Sigmoid colon (tissue), 7 donors: Measurements from ENCODE around the gene DKK3. TPM values are rescaled to one million over a fixed set of nuclear protein-coding genes. Genes with fewer than 3 reads are reported as not detected.

Experiments
- DNase-seq: peaks from one replicate; pipeline ENCODE4 v3.0.0-alpha.2; 2019
- H3K27ac ChIP-seq, 4 donors: fragments of 200-600 bp; sonication (generic); one replicate each; pipeline ENCODE4 v1.5.1; 2016 to 2019; ENCODE audit warnings: mild to moderate bottlenecking in 1 of 4
- H3K27me3 ChIP-seq, 3 donors: fragments of 200-600 bp; sonication (generic); one replicate each; pipeline ENCODE4 v1.5.1; 2019; ENCODE audit warnings: mild to moderate bottlenecking in 1 of 3
- H3K36me3 ChIP-seq, 4 donors: fragments of 200-600 bp; sonication (generic); one replicate each; pipeline ENCODE4 v1.5.1; 2016 to 2019
- H3K4me1 ChIP-seq, 4 donors: fragments of 200-600 bp; sonication (generic); one replicate each; pipeline ENCODE4 v1.5.1; 2017 to 2019
- H3K4me3 ChIP-seq, 4 donors: fragments of 200-600 bp; sonication (generic); one replicate each; pipeline ENCODE4 v1.5.1; 2017 to 2019; ENCODE audit warnings: mild to moderate bottlenecking in 2 of 4, moderate library complexity in 1 of 4
- H3K9me3 ChIP-seq, 4 donors: fragments of 200-600 bp in 3 of 4; sonication (generic) in 3 of 4; one replicate each; pipeline versions ENCODE4 v1.5.1 to v1.6.1; 2013 to 2019
- EP300 ChIP-seq, 4 donors: sonication (generic); formaldehyde crosslinking; IDR thresholded peaks; one replicate each; pipeline ENCODE4 v1.6.1; 2017; ENCODE audit warnings: antibody characterized with exemption in 4 of 4
- POLR2A ChIP-seq, 2 donors: fragments of 450-650 bp; IDR thresholded peaks; one replicate each; pipeline ENCODE4 v1.6.1; 2016; ENCODE audit warnings: antibody characterized with exemption in 2 of 2, mild to moderate bottlenecking in 2 of 2, moderate library complexity in 2 of 2
- POLR2AphosphoS5 ChIP-seq, 4 donors: sonication (generic); formaldehyde crosslinking; IDR thresholded peaks; one replicate each; pipeline ENCODE4 v1.6.1; 2017; ENCODE audit warnings: antibody characterized with exemption in 4 of 4
- WGBS, 2 donors: extraction: QIAGEN DNeasy Blood & Tissue Kit; methylation state at CpG; one replicate each; pipeline ENCODE4 v1.1.7; 2013; 5-methylcytosine and 5-hydroxymethylcytosine counted together
- intact Hi-C: fragments of 100-400 bp; cut with DNase I; formaldehyde crosslinking; loops from one replicate; pipeline ENCODE4 v1.15.1; 2023
- polyA plus RNA-seq, 3 donors: library from polyadenylated mRNA; stranded (reverse); fragments of 200-250 nt; gene quantifications; one replicate each; pipeline ENCODE4 v1.2.3, GENCODE V29; 2013
- total RNA-seq, 4 donors: library from RNA; depleted of rRNA; stranded (reverse); fragments of >200 nt; gene quantifications; one replicate each; pipeline ENCODE4 v1.1.0, GENCODE V29; 2016
- TF ChIP-seq, protein P1 (sequence below), 4 experiments: fragments of 450-650 bp in 3 of 4; fragments of 200-600 bp in 1 of 4; IDR thresholded peaks; one replicate each; pipeline ENCODE4 v1.5.1; 2016 to 2019; ENCODE audit warnings: antibody characterized with exemption in 4 of 4, mild to moderate bottlenecking in 3 of 4, moderate library complexity in 2 of 4
- donor health status: healthy with polysubstance abuse.
- donor health status: Bipolar disorder and iron deficiency.
- donor health status: healthy.

DKK3 gene
- total and polyA plus RNA-seq, 7 donors: 6.0 to 181 (median 83.6) TPM

DNA sequence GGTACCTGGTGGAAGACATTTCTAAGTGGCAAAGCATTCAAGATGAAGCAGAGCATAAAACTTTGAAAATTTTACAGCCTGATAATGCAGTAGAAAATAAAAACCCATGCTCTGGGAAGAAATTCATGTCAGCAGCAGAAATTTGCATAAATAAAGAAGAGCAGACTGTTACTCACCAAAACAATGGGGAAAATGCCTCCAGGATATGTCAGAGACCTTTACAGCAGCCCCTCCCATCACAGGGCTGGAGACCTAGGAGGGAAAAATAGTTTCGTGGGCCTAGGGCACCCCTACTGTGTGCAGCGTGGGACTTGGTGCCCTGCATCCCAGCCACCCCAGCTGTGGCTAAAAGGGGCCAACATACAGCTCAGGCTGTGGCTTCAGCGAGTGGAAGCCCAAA, 5.4 kb upstream of the DKK3 start:
- WGBS, 2 donors: 79 to 82% methylated on average over 3 of the region's 3 CpGs
- peaks cover 0 to 28% (median 23%) of the 10 kb centered on the region in 4 donors for H3K4me1 ChIP-seq
- peaks cover 0 to 3% (median 0%) of the 10 kb centered on the region in 3 donors for H3K27me3 ChIP-seq
- no peak overlapping the region for H3K4me3 ChIP-seq
- no peaks in the 10 kb centered on the region for H3K9me3 ChIP-seq
- TF ChIP-seq POLR2A (IDR thresholded peaks at IDR 0.05) (no peak), POLR2AphosphoS5 (IDR thresholded peaks at IDR 0.05) (no peak)
- TF ChIP-seq, protein P1, sequence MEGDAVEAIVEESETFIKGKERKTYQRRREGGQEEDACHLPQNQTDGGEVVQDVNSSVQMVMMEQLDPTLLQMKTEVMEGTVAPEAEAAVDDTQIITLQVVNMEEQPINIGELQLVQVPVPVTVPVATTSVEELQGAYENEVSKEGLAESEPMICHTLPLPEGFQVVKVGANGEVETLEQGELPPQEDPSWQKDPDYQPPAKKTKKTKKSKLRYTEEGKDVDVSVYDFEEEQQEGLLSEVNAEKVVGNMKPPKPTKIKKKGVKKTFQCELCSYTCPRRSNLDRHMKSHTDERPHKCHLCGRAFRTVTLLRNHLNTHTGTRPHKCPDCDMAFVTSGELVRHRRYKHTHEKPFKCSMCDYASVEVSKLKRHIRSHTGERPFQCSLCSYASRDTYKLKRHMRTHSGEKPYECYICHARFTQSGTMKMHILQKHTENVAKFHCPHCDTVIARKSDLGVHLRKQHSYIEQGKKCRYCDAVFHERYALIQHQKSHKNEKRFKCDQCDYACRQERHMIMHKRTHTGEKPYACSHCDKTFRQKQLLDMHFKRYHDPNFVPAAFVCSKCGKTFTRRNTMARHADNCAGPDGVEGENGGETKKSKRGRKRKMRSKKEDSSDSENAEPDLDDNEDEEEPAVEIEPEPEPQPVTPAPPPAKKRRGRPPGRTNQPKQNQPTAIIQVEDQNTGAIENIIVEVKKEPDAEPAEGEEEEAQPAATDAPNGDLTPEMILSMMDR (IDR thresholded peaks at IDR 0.05): no peak
- H3K27ac ChIP-seq: no peak overlapping the region
- no peaks in the 10 kb centered on the region for H3K36me3 ChIP-seq
- intact Hi-C loops: no loop called here
- no peak for DNase-seq

DNA sequence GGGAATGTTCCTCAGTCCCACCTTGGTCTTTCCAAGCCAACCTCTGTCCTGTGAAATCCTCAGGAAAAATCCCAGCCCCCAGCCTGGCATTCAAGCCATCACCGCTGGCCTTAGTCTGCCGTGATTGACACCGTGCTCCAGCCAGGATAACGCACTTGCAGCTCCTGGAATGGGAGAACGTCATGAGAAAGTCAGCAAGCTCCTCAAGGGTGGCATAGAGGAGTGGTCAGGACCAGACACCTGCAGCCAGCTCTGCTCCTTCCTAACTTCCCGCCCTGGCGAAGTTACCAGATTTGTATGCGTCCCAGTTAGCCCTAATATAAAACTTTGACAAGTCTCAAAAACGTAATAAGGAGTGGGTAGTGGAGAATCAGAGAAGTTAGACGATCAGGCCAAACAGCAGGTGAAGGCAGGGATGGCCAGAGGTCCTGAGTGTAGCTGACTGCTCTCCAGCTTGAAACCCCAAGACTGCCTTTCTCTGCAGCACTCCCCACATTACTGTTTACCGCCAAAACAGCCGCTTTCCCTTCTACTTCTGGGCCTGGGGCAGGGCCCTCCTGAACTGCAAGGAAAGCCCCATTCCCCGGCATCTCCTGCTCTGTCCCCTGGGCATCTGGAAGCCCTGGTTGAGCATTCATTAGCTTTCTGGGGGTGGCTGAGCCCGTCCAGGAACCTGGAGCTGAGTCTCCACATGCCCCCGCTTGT, 1.3 kb upstream of the DKK3 start:
- Histone ChIP-seq H3K4me3 (peak overlapping the region in 3 of 4 donors; percentile 51 to 72 (median 64)), H3K9me3 (no peaks in the 10 kb centered on the region), H3K4me1 (peaks cover 0 to 24% (median 18%) of the 10 kb centered on the region in 4 donors), H3K36me3 (no peaks in the 10 kb centered on the region), H3K27me3 (peaks cover 0 to 16% (median 0%) of the 10 kb centered on the region in 3 donors), H3K27ac (peak overlapping the region in 3 of 4 donors; percentile 12 to 73 (median 60))
- intact Hi-C loops: no loop called here
- 56 to 59% methylated on average over 15 of the region's 15 CpGs for WGBS, 2 donors
- no peak for TF ChIP-seq POLR2AphosphoS5 (IDR thresholded peaks at IDR 0.05)
- no peak for DNase-seq

DNA sequence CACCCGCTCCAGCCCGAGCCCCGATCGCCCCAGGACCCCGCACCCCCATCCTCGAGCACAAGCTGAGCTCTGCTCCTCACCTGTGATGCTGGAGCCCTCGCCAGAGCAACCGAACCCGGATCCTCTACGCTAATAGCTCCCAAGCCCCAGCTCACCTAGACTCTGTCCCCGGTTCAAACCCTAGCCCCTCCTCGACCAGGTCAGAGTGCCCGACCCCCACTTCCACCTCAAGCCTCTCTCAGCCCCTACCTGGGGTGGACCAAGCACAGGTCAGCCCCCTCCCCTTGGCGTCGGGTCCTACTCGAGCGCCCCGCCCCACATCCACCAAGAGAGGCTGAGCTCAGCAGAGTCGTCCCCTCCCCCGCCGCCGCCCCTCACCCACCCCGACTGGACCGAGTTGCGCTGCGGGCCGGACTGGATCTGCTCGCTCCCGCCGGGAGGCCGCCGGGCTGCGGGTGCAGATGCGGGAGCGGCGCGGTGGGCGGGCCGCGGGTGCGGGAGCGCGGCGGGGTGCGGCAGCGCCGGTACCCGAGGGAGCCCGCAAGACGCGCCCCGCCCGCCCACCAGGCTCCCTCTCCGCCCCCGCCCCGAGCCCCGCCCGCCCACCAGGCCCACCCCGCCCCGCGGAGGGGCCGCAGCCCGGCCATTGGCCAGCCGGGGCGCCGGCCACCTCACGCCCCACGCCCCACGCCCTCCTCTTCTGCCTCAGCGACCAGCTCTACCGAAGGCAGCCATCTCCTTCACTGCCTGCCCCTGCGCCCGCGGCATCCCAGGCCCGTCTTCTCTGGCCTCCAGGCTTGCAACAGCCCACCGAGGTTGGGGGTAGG, 577 bp upstream of the DKK3 start:
- H3K9me3 ChIP-seq: no peaks in the 10 kb centered on the region
- peak overlapping the region; percentile 51 to 72 (median 60) for H3K4me3 ChIP-seq
- no peaks in the 10 kb centered on the region for H3K36me3 ChIP-seq
- peaks cover 0 to 24% (median 18%) of the 10 kb centered on the region in 4 donors for H3K4me1 ChIP-seq
- H3K27me3 ChIP-seq: peaks cover 0 to 16% (median 0%) of the 10 kb centered on the region in 3 donors
- WGBS, 2 donors: 2 to 3% methylated on average over 76 of the region's 76 CpGs
- peak; percentile 76 for DNase-seq
- intact Hi-C loops: no loop called here
- TF ChIP-seq, protein P1 (IDR thresholded peaks at IDR 0.05): no peak
- no peak for TF ChIP-seq POLR2A (IDR thresholded peaks at IDR 0.05)
- TF ChIP-seq EP300 (IDR thresholded peaks at IDR 0.05): no peak
- peak in 3 of 4 donors; percentile 34 to 57 (median 42) for TF ChIP-seq POLR2AphosphoS5 (IDR thresholded peaks at IDR 0.05)
- H3K27ac ChIP-seq: peak overlapping the region; percentile 60 to 73 (median 65)

DNA sequence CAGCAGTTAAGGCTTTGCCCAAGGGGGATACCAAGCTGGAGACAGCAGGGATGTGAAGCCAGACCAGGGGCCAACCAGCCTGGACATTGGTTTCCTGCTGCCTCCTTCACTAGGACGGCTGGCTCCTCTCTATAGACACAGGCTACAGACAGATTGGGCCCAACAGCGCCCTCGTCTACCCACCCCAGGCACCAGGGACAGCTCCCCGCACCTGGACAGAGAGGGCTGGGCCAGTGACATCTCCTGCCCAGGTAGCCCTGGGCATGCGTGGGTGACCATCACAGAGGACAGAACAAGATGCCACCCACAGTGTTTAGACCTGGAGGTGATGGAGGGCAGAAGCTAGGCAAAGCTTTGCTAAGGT, 1.2 kb downstream of the DKK3 start:
- Histone ChIP-seq H3K27ac (peak overlapping the region in 3 of 4 donors; percentile 60 to 73 (median 70)), H3K9me3 (no peaks in the 10 kb centered on the region), H3K36me3 (no peaks in the 10 kb centered on the region), H3K4me1 (peaks cover 0 to 24% (median 18%) of the 10 kb centered on the region in 4 donors), H3K4me3 (peak overlapping the region in 2 of 4 donors; percentile 64 to 72), H3K27me3 (peaks cover 0 to 16% (median 0%) of the 10 kb centered on the region in 3 donors)
- TF ChIP-seq POLR2A (IDR thresholded peaks at IDR 0.05) (no peak), EP300 (IDR thresholded peaks at IDR 0.05) (no peak), POLR2AphosphoS5 (IDR thresholded peaks at IDR 0.05) (no peak)
- TF ChIP-seq, protein P1 (IDR thresholded peaks at IDR 0.05): no peak
- intact Hi-C loops: no loop called here
- 82 to 83% methylated on average over 5 of the region's 5 CpGs for WGBS, 2 donors
- no peak for DNase-seq
